ENCODE measurements around the gene HTR4.

Gene HTR4

DNA sequence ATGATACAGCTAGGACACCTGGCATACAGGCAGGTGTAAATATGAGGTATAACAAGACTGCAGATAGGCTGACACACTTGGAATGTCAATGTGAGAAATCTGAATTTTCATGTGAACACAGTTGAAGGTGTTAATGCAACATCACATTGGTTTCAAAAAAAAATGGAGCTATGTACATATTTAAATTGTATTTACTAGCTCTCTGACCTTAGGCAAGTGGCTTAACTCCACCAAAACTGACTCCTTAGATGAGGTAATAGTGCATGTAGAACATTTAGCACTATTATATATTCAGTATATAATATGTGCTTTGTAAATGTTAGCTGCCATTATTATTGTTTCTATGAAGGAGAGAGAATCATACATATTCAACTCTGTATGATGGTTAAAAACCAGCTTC is 48.0 kb downstream of the HTR4 start:
- DNase-seq: no peak

GRCh38 chr5:148599187-148599586 is 55.1 kb downstream of the HTR4 start:
- no peak for DNase-seq

DNA sequence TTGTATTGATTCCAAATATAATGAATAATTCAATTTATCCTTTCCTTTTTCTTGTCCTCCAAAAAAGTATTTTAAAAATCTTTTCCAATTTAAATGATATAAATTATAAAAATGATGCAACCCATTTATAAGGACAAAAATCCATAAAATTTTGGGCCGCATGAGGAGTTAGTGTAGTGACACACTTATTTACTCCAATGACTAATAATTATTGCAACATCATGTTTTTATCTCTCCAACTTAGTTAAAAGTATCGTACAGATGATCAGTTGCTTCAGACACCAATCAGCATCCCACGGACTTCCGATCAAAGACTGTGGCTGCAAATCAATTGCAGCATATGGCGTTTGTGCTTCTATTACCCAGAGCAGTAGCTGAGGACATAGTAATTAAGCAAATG is 58.6 kb downstream of the HTR4 start:
- no peak for DNase-seq

DNA sequence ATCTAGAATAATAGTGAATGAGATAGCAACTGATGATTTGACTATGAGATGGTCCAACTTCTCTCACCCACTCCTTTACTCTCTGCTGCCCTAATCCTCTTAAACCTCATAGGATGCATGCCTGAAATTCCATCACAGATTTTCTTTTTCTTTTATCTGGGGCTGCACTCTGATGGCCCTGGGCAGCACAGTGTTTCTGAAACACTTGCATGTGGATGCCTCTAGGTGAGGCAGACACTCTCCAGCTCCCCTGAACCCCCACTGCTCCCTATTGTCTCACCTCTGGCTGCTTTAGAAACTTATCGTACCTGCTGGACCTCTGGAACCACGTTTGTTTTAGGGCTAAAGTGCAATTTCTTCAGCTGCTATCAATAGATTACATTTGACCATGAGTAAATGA is 67.5 kb downstream of the HTR4 start:
- no peak for DNase-seq

GRCh38 chr5:148585988-148586387 is 68.3 kb downstream of the HTR4 start:
- DNase-seq: no peak

- no peak for DNase-seq
Measured at GRCh38 chr5:148584103-148584502, 70.2 kb downstream of the HTR4 start.

GRCh38 chr5:148583421-148583965 is 70.8 kb downstream of the HTR4 start:
- DNase-seq: no peak

GRCh38 chr5:148574167-148574566 is 80.2 kb downstream of the HTR4 start:
- no peak for DNase-seq

- no peak for DNase-seq
Measured at GRCh38 chr5:148573374-148573773, 81.0 kb downstream of the HTR4 start.

DNA sequence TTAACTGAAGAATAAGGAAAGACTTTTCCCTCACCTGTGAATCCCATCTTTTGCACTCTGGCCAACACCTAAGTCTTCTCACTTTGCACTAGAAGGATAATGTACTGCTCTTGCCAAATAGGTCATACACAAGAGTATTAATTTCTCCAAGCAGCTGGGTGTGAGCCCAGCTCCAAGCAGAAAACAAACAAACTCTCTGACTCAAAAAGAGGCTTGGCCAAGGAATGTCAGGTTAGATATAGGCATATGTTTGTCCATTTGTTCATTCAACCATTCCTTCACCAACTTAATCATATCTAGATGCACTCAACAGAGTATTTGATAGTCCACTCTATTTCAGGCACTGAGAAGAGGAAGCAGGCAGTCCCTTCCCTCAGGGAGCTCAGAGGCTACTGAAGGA is 84.4 kb downstream of the HTR4 start:
- no peak for DNase-seq

DNA sequence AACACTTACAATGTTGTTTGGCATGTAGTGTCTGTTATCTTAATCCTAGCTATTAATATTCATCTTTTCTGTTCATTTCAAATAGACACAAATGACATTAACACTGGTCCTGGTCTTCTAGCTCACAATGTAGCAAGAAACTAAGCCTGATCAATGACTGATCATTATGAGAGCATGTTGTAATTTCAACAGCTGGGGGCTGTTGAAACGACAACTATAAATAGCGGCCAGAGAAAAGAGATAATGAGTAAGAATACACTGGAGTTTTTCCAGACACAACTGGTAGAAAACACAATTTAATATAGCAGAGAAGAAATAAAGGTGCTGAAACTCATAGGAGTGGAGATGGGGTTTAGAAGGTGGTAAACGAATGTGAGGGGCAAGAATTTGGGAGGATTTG is 89.2 kb downstream of the HTR4 start:
- DNase-seq: no peak

- DNase-seq: no peak
Measured at GRCh38 chr5:148563021-148563420, 91.3 kb downstream of the HTR4 start.

GRCh38 chr5:148561801-148562311 is 92.5 kb downstream of the HTR4 start:
- DNase-seq: no peak

DNA sequence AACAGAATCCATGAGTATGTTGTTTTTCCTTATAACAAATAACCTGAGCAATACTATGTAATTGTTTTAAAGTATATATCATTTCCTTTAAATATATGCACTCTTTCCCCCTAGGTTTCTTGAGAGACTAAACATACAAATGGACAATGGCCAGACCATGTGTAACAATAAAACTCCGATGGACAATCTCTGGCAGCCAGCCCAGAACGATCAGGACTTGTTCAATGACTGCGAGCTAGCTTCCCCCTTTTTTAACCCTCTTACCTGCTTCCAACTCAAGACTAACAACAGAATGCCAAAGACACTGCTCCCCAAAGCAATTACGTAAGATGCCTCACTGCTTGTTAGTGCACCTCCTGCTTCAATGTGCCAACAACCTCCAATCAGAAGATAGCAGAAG is 94.9 kb downstream of the HTR4 start:
- no peak for DNase-seq

DNA sequence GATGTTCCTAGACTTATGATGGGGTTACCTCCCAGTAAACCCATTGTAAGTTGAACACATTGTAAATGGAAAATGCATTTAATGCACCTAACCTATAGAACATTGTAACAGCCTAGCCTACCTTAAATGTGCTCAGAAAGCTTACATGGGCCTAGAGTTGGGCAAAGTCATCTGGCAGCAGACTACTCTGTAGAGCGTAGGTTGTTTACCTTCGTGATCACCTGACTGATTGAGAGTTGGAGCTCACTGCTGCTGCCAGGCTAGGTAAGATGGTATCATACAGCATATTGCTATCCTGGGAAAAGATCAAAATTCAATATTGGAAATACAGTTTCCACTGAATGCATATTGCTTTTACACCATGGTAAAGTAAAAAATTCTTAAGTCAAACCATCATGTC is 95.4 kb downstream of the HTR4 start:
- DNase-seq: no peak

DNA sequence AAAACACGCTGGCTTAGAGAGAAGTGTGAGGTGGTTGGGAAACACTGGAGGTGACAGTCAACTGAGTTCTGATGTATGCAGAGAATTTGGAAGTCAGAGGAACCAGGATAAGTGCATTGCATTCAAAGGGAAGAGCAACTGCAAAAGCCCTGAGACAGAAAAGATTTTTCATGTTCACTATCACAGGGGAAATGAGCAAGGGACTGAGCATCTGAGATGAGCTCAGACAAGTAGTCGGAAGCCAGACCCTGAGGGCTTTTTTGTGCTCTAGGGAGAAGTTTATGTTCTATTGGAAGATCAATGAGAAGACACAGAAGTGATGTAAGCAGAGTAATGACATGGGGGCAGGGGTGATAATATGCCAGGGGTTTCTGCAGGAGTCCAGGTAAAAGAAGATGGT is 97.5 kb downstream of the HTR4 start:
- DNase-seq: no peak

GRCh38 chr5:148554621-148555020 is 99.7 kb downstream of the HTR4 start:
- no peak for DNase-seq

DNA sequence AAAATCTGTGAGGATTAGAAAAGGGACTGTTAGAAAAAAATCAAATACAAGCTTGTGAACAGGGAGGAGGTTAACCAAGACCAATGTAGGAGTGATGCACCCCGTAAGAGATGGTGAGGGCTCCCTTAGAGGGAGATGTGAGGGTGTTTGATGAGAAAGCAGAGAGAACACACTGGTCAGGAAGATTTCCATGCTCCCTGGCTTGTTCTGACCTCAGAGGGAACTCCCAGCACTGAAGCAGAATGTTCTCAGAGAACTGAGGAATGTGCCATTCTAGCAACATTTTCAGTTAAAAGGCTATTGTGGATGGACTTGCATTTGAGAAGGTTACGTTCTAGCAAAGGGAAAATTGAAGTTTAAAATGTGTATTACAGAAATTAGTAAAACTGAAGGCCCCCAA is 110.6 kb downstream of the HTR4 start:
- no peak for DNase-seq

- no peak for DNase-seq
Measured at GRCh38 chr5:148542812-148543211, 111.5 kb downstream of the HTR4 start.

DNA sequence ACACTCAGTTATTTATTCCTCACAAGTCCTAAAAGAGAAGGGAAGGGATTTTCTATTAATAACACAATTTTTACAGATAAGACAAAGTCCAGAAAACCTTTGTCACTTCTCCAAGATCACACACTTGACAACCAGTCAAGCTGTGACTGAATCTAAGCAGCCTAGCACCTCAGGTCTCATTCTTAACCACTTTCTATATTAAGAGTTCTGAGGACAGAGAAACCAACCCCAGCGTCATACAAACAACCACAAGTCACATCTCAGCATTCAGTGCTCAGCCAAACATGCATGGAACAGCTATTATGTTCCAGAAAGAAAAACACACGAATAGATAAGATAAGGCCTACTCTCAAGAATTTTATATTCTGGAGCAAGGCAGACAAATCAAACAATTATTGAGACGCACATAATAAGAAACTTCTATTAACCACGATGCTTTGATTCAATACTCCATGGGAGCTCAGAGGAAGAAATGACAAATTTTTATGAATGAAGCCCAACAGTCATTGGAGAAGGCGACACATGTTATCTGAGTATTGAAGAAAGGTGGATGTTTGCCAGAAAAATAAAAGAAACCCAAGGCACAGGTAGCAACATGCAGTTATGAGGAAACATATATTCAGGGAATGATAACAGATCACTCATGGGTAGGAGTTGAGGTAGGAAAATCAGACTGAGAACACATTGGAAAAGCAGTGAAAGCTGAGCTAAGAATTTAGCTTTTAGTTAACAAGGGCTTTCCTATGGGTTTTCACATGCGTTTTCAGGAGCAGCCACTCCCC is 113.1 kb downstream of the HTR4 start:
- DNase-seq: no peak

DNA sequence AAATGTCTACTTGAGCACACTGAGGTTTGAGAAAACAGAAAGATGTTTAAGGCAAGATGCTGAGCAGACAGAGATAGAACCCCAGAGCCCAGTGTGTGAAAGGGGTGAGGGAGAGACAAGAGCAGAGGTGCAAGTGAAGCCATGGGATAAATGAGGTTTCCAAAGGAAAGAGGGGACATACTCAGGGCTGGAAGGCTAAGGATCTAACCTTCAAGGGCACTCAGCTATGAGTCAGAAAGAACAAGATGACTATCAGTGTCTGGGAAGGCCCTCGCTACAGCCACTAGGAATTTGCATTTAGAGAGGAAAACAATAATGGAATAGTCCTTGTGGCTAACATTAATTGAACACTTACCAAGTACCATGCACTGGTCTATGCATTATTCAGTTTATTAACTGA is 113.7 kb downstream of the HTR4 start:
- DNase-seq: no peak

GRCh38 chr5:148539851-148540250 is 114.5 kb downstream of the HTR4 start:
- no peak for DNase-seq

DNA sequence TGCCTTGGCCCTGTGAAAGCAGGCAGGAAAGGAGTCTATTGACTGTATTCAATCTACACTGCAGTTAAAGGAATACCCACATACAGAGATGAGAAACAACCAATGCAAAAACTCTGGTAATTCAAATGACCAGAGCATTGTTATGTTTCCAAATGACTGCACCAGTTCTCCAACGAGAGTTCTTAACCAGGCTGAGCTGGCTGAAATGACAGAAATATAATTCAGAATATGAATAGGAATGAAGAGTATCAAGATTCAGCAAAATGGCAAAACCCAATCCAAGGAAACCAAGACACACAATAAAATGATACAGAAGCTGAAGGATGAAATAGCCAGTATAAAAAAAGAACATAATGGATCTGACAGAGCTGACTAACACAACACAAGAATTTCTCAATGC is 119.1 kb downstream of the HTR4 start:
- DNase-seq: no peak

DNA sequence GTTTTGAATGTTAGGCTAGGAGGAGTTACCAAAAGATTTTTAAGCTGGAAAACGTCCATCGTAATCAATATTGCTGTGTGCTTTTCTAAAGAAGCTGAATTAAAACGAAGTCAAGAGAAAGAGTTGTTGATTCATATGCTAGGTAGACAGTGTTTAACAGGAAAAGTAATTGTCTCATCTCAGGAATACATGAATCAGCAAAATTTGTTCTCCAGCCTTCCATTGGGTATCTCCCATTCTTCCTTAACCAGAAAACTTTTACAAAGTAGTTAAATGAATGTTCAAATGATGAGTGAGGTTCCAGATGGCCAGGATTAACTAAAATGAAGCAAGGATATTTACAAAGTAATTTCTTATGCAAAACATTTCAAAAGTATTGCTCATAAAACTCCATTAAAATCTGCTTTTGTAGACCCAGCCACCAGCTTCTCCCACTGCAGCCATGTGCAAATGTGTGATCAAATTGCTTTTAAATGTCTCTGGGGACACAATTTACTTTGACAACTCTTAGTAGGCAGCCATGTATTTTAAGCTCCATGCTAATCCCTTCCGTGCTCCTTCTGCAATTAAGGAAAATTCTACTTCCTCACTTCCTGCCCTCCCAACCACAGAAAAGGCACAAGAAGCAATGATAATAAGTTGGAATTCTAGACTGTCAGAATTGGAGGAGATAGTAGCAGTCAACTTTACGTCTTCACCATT is 121.2 kb downstream of the HTR4 start:
- no peak for DNase-seq
